Progenitor cell of endocrine pancreas (in vitro differentiated cells): ENCODE results near the gene DLL1. TPM values are rescaled to one million over a fixed set of nuclear protein-coding genes. Genes with fewer than 3 reads are reported as not detected.
A peak's percentile ranks its signal among the peaks of the same experiment; 100 is the strongest.

ENCODE experiments used
- DNase-seq: peaks from one replicate; pipeline ENCODE4 v3.0.0; 2021; ENCODE audit warnings: low spot score; ENCODE audit not compliant: unreplicated experiment
- H3K27ac Mint-ChIP-seq: 2 replicates; pipeline ENCODE4 v1.8.0; 2021; ENCODE audit warnings: mild to moderate bottlenecking, moderate library complexity, mixed read lengths
- H3K27me3 Mint-ChIP-seq: 2 replicates; pipeline ENCODE4 v1.8.0; 2021; ENCODE audit warnings: mixed read lengths
- H3K36me3 Mint-ChIP-seq: 2 replicates; pipeline ENCODE4 v1.8.0; 2022; ENCODE audit warnings: mixed read lengths; ENCODE audit not compliant: insufficient read depth
- H3K4me1 Mint-ChIP-seq: 2 replicates; pipeline ENCODE4 v1.8.0; 2021; ENCODE audit warnings: low read depth, mixed read lengths
- H3K4me3 Mint-ChIP-seq: 2 replicates; pipeline ENCODE4 v1.8.0; 2021; ENCODE audit warnings: low read depth, mild to moderate bottlenecking, moderate library complexity, mixed read lengths
- H3K9me3 Mint-ChIP-seq: 2 replicates; pipeline ENCODE4 v1.8.0; 2021; ENCODE audit warnings: low read depth, mixed read lengths
- CTCF ChIP-seq: fragments of 200-600 bp; sonication (generic); IDR thresholded peaks from one replicate; pipeline ENCODE4 v1.5.0; 2021; ENCODE audit warnings: antibody characterized with exemption, mild to moderate bottlenecking; ENCODE audit not compliant: unreplicated experiment
- total RNA-seq: library from RNA; stranded (reverse); gene quantifications from 2 replicates; pipeline ENCODE4 v1.2.1, GENCODE V29; 2021

DLL1 gene
- total RNA-seq, 1 donor from 2014 or later, result 75.3 TPM

DNA sequence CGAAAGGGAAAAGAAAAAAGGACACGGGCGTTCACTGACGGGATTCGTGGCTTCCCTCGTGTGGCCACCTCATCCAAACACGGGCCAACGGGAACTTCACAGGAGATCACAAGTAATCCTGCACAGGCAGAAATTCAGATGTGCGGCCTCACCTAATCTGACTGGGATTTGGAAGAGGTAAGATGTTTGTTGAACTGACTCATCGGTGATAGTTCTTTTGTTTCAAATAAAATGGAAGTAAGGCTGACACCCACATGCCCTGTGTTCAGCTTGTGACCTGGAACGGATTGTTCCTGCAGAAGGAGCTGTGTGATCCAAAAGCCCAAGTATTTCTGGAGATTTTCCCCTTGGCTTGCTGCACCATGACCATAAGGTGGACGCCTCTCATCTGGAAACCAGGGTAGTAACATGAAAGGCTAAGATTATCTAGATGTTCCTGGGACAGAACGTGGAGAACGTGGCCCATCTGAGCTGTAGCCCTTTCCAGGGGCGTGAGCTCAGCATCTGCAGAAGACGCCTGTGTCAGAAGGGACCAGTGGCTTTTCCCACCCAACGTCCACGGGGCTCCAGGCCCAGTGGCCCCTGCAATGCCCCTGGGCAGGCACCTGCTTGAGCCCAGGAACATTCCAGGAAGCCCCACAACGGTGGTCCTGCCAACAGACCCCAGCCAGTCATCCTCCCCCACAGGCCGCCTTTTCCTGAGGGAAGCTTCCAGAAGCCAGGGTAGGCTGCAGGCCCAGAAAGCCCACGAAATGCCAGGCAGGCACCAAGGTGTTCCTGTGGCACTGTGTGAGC, 39.7 kb downstream of the DLL1 start:
- H3K27me3 Mint-ChIP-seq, result peaks cover 18% of the 10 kb centered on the region
- TF ChIP-seq CTCF, result no peak
- no peaks in the 10 kb centered on the region for H3K36me3 Mint-ChIP-seq
- H3K4me3 Mint-ChIP-seq, result no peak overlapping the region
- H3K4me1 Mint-ChIP-seq, result peaks cover 8% of the 10 kb centered on the region
- no peak for DNase-seq
- H3K27ac Mint-ChIP-seq, result no peak overlapping the region
- H3K9me3 Mint-ChIP-seq, result no peaks in the 10 kb centered on the region

DNA sequence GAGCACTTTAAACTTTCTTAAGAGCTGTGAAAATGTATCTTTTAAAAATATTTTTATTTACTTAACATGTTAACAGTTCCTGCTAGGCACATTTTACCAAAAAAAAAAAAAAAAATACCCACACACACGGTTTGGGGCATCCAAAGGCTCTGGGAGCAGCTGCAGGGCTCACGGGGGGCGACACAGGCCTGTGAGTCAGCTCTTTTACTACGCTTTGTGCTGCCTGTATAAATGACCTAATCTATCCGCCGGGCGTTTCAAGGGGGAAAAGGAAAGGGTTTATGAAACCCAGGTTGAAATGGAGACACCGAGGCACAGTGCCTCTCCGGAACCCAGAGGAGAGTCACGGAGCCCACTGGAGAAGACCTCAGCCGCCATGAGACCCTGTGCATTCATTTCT, 40.4 kb downstream of the DLL1 start:
- DNase-seq, result no peak
- no peak for TF ChIP-seq CTCF
- Mint-ChIP-seq H3K36me3 (no peaks in the 10 kb centered on the region), H3K9me3 (no peaks in the 10 kb centered on the region), H3K4me1 (peaks cover 8% of the 10 kb centered on the region), H3K27ac (no peak overlapping the region), H3K4me3 (no peak overlapping the region), H3K27me3 (peaks cover 18% of the 10 kb centered on the region)

GRCh38 chr6:170249817-170250216, 41.1 kb downstream of the DLL1 start:
- H3K9me3 Mint-ChIP-seq, result no peaks in the 10 kb centered on the region
- peak overlapping the region; percentile 77 for H3K27ac Mint-ChIP-seq
- H3K4me3 Mint-ChIP-seq, result no peak overlapping the region
- no peaks in the 10 kb centered on the region for H3K36me3 Mint-ChIP-seq
- no peak for DNase-seq
- TF ChIP-seq CTCF, result no peak
- peaks cover 14% of the 10 kb centered on the region for H3K4me1 Mint-ChIP-seq
- peaks cover 14% of the 10 kb centered on the region for H3K27me3 Mint-ChIP-seq

- no peak for TF ChIP-seq CTCF
- no peaks in the 10 kb centered on the region for H3K36me3 Mint-ChIP-seq
- H3K9me3 Mint-ChIP-seq, result no peaks in the 10 kb centered on the region
- H3K27ac Mint-ChIP-seq, result no peak overlapping the region
- H3K4me3 Mint-ChIP-seq, result no peak overlapping the region
- H3K27me3 Mint-ChIP-seq, result peaks cover 14% of the 10 kb centered on the region
- peaks cover 22% of the 10 kb centered on the region for H3K4me1 Mint-ChIP-seq
- DNase-seq, result no peak
Measured at GRCh38 chr6:170248861-170249600, 41.8 kb downstream of the DLL1 start.

GRCh38 chr6:170248111-170248805, 42.6 kb downstream of the DLL1 start:
- peaks cover 14% of the 10 kb centered on the region for H3K27me3 Mint-ChIP-seq

More at GRCh38 chr6:170248111-170248805, 42.6 kb downstream of the DLL1 start:
- H3K36me3 Mint-ChIP-seq, result no peaks in the 10 kb centered on the region
- no peak overlapping the region for H3K27ac Mint-ChIP-seq
- no peaks in the 10 kb centered on the region for H3K9me3 Mint-ChIP-seq
- no peak overlapping the region for H3K4me3 Mint-ChIP-seq
- DNase-seq, result no peak
- TF ChIP-seq CTCF, result no peak
- peaks cover 29% of the 10 kb centered on the region for H3K4me1 Mint-ChIP-seq
